Stimulated activated CD8-positive, alpha-beta memory T cell treated with anti-CD3 and anti-CD28 coated beads, Interleukin-2, amount 100 ng/mL, for 48 hours (primary cell): ENCODE measurements around the gene NKX6-2.
"Not testable (repeated sequence)": the region's sequence is repeated elsewhere in the genome, so short reads cannot be mapped to it uniquely, and the experiment has no call there.

Experiments used
- DNase-seq, 2 donors: peaks; one replicate each; pipeline ENCODE4 v3.0.0-alpha.2; 2020; ENCODE audit warnings: low read depth in 2 of 2

NKX6-2 gene

DNA sequence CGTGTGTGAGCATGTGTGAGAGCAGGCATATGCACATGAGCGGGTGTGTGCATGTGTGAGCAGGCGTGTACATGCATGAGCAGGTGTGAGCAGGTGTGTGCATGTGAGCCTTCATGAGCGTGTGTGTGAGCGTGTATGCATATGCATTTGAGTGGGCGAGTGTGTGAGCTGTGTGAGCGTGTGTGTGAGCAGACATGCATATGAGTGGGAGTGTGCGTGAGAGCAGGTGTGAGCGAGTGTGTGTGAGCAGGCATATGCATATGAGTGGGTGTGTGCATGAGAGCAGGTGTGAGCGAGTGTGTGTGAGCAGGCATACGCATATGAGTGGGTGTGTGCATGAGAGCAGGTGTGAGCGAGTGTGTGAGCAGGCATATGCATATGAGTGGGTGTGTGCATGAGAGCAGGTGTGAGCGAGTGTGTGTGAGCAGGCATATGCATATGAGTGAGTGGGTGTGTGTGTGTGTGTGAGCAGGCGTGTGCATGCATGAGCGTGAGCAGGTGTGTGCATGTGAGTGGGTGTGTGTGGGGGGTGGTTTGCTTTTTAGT lies 30.7 kb downstream of the NKX6-2 start:
- DNase-seq: no peak

DNA sequence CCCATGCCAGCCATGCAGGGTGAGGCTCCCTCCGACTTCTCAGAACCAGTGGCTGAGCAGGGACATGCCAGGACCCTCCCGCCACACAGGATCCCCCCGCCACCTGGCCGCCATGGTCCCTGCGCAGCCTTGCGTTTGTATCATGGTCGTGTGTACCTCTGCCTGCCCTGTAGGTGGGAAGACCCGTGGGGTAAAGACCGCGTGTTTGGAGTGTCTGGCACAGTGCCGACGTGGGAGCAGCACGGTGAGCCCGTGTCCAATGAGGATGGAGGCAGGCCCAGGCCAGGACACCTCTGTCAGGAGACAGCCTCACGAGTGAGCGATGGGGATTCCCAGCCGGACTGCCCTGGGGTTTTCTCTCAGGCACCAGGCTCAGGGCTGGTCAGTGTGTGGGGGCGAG lies 31.9 kb downstream of the NKX6-2 start:
- DNase-seq: no peak

DNA sequence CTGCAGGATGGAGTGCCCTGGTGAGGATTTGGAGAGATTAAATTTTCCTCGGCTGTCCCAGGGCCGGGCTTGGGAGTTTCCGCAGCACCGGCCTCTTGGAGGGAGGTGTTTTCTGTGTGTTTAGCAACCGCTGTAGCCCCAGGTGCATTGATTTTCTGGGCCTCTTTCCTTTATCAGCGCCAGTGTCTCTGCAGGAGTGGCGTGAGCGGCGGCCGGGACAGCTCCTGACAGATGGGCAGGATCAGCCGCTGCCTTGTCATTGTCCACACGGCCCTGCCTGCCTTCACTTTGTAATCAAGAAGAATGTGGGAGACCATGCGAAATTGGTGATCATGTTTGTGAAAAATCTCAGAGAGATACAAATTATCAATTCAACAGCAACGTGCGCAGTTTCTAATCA lies 32.4 kb downstream of the NKX6-2 start:
- DNase-seq: no peak

- no peak for DNase-seq
Measured at GRCh38 chr10:132752961-132753360, 33.0 kb downstream of the NKX6-2 start.

- DNase-seq: no peak
Measured at GRCh38 chr10:132752378-132752777, 33.6 kb downstream of the NKX6-2 start.

DNA sequence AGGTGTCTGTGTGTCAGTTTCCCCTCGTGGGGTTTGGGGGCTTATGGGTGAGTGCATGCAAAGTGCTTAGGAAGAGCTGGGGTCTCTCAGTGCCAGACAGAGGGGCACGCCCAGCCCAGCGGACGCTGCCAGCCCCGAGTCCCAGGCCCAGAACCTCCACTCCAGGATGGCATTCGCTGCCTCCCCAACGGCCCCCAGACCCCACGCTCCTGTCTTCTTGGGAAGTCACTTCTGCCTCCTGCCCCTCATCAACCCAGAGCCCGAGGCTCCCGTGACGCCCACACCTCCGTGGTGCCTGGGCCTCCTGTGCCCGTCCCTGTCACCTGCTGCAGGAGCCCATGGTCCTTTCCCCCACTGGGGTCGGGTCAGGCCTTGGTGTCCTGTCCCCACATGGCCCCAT lies 35.0 kb downstream of the NKX6-2 start:
- no peak for DNase-seq

DNA sequence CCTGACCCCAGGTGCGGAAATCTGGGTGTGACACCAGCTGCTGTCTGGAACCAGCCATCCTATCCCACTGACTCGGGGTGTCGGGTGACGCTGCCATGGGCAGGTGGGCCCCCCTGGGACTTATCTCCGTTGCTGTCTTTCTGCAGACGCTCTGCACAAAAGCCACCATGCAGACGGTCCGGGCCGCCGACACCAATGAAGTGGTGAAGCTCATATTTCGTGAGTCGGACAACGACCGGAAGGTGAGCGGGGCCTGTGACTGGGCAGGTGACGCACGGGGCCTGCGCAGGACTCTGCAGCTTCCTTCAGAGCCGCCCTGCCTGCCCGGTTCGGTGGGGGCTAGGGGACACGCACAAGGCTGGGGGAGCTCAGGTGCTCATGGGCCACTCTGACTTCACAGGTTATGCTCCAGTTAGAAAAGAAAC lies 36.6 kb downstream of the NKX6-2 start:
- DNase-seq: no peak

- no peak for DNase-seq
Measured at GRCh38 chr10:132748545-132749370, 37.2 kb downstream of the NKX6-2 start.

DNA sequence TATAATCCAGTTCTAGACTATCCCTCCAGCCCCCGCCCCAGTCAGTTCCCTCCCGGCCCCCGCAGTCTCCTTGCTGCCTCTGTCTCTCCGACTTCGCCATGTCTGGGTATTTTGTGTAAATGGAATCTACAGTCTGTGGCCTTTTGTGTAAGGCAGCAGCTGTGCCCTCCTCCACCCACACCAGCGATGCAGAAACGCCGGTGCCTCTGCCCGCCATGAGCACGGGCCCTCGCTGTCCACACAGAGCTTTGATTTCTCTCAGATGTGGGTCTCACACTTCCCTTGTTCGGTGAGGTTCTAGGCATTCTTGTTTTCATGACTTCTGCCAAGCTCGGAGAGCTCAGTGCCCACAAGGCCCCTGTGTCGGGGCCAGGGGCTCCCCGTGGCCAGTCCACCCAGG lies 37.8 kb downstream of the NKX6-2 start:
- no peak for DNase-seq

GRCh38 chr10:132746801-132747625 lies 38.9 kb downstream of the NKX6-2 start:
- no peak for DNase-seq

- no peak for DNase-seq
Measured at GRCh38 chr10:132746386-132746785, 39.6 kb downstream of the NKX6-2 start.

DNA sequence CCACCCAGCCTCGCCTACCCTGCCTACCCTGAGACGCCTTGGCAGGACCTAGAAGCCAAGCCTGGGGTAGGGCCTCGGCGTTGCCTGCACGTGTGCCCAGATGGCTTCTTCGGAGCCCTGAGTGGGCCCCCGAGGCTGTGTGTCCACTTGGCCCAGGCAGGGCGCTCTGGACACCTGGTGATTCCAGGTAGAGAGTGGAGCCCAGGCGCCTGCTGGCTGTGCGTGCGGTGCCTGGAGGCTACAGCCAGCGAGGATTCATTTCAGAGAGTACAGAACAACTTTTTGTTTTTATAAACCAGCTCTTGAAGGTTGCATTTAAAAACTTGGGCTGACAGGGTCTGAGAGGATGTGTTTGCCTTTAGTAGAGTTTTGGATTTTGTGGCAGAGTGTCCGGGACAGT lies 40.0 kb downstream of the NKX6-2 start:
- DNase-seq: no peak

- no peak for DNase-seq
Measured at GRCh38 chr10:132745511-132745910, 40.4 kb downstream of the NKX6-2 start.

DNA sequence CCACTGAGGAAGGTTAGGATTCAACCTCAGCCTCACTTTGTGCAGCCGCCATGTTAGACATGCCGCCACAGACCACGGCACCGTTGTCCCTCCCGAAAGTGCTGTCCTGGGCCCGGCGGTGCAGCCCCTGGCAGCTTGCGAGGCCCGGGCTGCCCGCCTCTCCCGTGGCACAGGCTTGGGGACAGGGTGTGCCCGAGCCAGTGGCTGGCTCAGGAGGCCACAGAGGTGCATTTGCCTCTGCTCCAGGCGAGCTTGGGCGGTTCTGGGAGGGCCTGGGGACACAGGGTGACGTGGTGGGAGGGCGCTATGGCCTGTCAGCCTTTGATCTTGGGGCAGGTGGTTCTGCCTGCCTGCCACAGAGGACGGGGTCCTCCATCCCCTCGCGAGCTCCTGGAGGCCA lies 41.1 kb downstream of the NKX6-2 start:
- DNase-seq: no peak

GRCh38 chr10:132743925-132744490 lies 41.9 kb downstream of the NKX6-2 start:
- no peak for DNase-seq

GRCh38 chr10:132743196-132743924 lies 42.6 kb downstream of the NKX6-2 start:
- DNase-seq: not testable (repeated sequence)

GRCh38 chr10:132742837-132743194 lies 43.1 kb downstream of the NKX6-2 start:
- DNase-seq: no peak

DNA sequence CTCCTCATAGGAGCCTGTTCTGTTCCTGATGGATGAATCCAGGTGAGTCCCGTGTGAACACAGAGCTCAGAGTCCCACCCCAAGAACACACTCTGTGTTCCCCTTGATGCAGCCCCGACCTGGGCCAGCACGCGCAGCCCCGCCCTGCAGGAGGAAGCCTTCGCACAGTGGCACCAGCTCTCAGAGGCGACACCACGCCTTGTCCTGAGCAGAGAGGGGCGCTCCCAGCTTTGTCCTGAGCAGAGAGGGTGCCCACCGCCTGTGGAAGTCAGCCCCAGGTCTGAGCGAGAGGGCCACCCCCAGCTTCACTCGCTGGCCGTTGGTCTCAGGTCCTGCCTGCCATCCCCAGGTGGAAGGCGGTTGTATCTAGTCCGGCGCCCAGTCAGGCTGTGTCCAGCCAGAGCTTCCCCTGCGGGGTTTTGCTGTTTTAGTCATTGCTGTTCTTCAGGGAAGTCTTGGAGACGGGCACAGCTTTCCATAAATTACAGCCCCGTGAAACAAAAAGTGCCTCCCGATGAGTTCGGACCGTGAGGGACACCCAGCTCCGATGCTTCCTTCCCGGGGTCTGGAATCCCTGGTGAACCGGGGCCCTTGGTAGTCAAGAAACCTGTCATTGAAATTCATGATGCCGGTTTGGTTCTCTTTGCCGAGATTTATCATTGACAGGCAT lies 43.6 kb downstream of the NKX6-2 start:
- no peak for DNase-seq

- DNase-seq: no peak
Measured at GRCh38 chr10:132740588-132740987, 45.4 kb downstream of the NKX6-2 start.

GRCh38 chr10:132739225-132739613 lies 46.7 kb downstream of the NKX6-2 start:
- DNase-seq: no peak
